Effector memory CD4-positive, alpha-beta T cell (primary cell): ENCODE results near the gene ACTR1A.
"Not testable (repeated sequence)": the region's sequence is repeated elsewhere in the genome, so short reads cannot be mapped to it uniquely, and the experiment has no call there.

ENCODE experiments used
- DNase-seq, 3 donors: peaks; one replicate each; pipeline ENCODE4 v3.0.0-alpha.2; 2020
- H3K27ac ChIP-seq: 2 replicates; pipeline ENCODE4 v1.7.0; 2013; ENCODE audit warnings: mild to moderate bottlenecking, low read length, moderate library complexity; ENCODE audit not compliant: insufficient read depth, poor library complexity, severe bottlenecking
- H3K27me3 ChIP-seq: replicated peaks from 2 replicates; pipeline ENCODE4 v1.7.0; 2013; ENCODE audit warnings: mild to moderate bottlenecking, low read length; ENCODE audit not compliant: insufficient read depth, control insufficient read depth, poor library complexity, severe bottlenecking
- H3K36me3 ChIP-seq: 2 replicates; pipeline ENCODE4 v1.7.0; 2013; ENCODE audit warnings: mild to moderate bottlenecking, low read length, moderate library complexity; ENCODE audit not compliant: control insufficient read depth, insufficient read depth
- H3K4me1 ChIP-seq: 2 replicates; pipeline ENCODE4 v1.7.0; 2013; ENCODE audit warnings: low read length, mild to moderate bottlenecking; ENCODE audit not compliant: control insufficient read depth, insufficient read depth, poor library complexity, severe bottlenecking
- H3K4me3 ChIP-seq: 2 replicates; pipeline ENCODE4 v1.7.0; 2013; ENCODE audit warnings: low read length, low read depth, mild to moderate bottlenecking; ENCODE audit not compliant: insufficient read depth, poor library complexity, severe bottlenecking
- H3K9me3 ChIP-seq: 2 replicates; pipeline ENCODE4 v1.7.0; 2013; ENCODE audit warnings: mild to moderate bottlenecking, low read length, moderate library complexity; ENCODE audit not compliant: control insufficient read depth

The ACTR1A gene

GRCh38 chr10:102537948-102538347 is 35.4 kb upstream of the ACTR1A start:
- Histone ChIP-seq H3K4me3 (no peak overlapping the region), H3K27ac (no peak overlapping the region), H3K4me1 (no peaks in the 10 kb centered on the region), H3K27me3 (no peaks in the 10 kb centered on the region), H3K36me3 (peaks cover 6% of the 10 kb centered on the region), H3K9me3 (no peaks in the 10 kb centered on the region)
- DNase-seq = no peak

- H3K27me3 ChIP-seq = no peaks in the 10 kb centered on the region
- H3K36me3 ChIP-seq = peaks cover 7% of the 10 kb centered on the region
- no peaks in the 10 kb centered on the region for H3K4me1 ChIP-seq
- no peak for DNase-seq
- H3K4me3 ChIP-seq = no peak overlapping the region
- no peak overlapping the region for H3K27ac ChIP-seq
- no peaks in the 10 kb centered on the region for H3K9me3 ChIP-seq
Observed at GRCh38 chr10:102537367-102537766, 34.9 kb upstream of the ACTR1A start.

- peaks cover 9% of the 10 kb centered on the region for H3K36me3 ChIP-seq
- no peaks in the 10 kb centered on the region for H3K4me1 ChIP-seq
- H3K27ac ChIP-seq = no peak overlapping the region
- H3K9me3 ChIP-seq = no peaks in the 10 kb centered on the region
- H3K27me3 ChIP-seq = no peaks in the 10 kb centered on the region
- DNase-seq = no peak
- no peak overlapping the region for H3K4me3 ChIP-seq
Observed at GRCh38 chr10:102535481-102536147, 33.1 kb upstream of the ACTR1A start.

GRCh38 chr10:102534966-102535365 is 32.5 kb upstream of the ACTR1A start:
- H3K4me3 ChIP-seq = not testable (repeated sequence)

GRCh38 chr10:102534333-102534732 is 31.8 kb upstream of the ACTR1A start:
- no peak overlapping the region for H3K27ac ChIP-seq
- no peaks in the 10 kb centered on the region for H3K9me3 ChIP-seq
- DNase-seq = no peak
- no peak overlapping the region for H3K4me3 ChIP-seq
- peaks cover 9% of the 10 kb centered on the region for H3K36me3 ChIP-seq
- no peaks in the 10 kb centered on the region for H3K4me1 ChIP-seq
- H3K27me3 ChIP-seq = no peaks in the 10 kb centered on the region

More at GRCh38 chr10:102534966-102535365, 32.5 kb upstream of the ACTR1A start:
- not testable (repeated sequence) for H3K36me3 ChIP-seq, DNase-seq, H3K27me3 ChIP-seq, H3K27ac ChIP-seq, H3K9me3 ChIP-seq, H3K4me1 ChIP-seq

- DNase-seq = no peak
- no peak overlapping the region for H3K4me3 ChIP-seq
- no peaks in the 10 kb centered on the region for H3K27me3 ChIP-seq
- H3K36me3 ChIP-seq = peaks cover 28% of the 10 kb centered on the region
- H3K4me1 ChIP-seq = no peaks in the 10 kb centered on the region
- no peaks in the 10 kb centered on the region for H3K9me3 ChIP-seq
- H3K27ac ChIP-seq = no peak overlapping the region
Observed at GRCh38 chr10:102527546-102527945, 25.0 kb upstream of the ACTR1A start.

- DNase-seq = no peak
- Histone ChIP-seq H3K4me3 (no peak overlapping the region), H3K4me1 (no peaks in the 10 kb centered on the region), H3K27me3 (no peaks in the 10 kb centered on the region), H3K9me3 (no peaks in the 10 kb centered on the region), H3K27ac (no peak overlapping the region), H3K36me3 (peaks cover 27% of the 10 kb centered on the region)
Observed at GRCh38 chr10:102524746-102525145, 22.2 kb upstream of the ACTR1A start.

- H3K27ac ChIP-seq = no peak overlapping the region
- DNase-seq = no peak
- H3K27me3 ChIP-seq = no peaks in the 10 kb centered on the region
- no peak overlapping the region for H3K4me3 ChIP-seq
- H3K9me3 ChIP-seq = no peaks in the 10 kb centered on the region
- no peaks in the 10 kb centered on the region for H3K4me1 ChIP-seq
- peaks cover 27% of the 10 kb centered on the region for H3K36me3 ChIP-seq
Observed at GRCh38 chr10:102523250-102524029, 20.9 kb upstream of the ACTR1A start.

GRCh38 chr10:102522874-102523249 is 20.4 kb upstream of the ACTR1A start:
- H3K36me3 ChIP-seq = peaks cover 27% of the 10 kb centered on the region
- no peaks in the 10 kb centered on the region for H3K4me1 ChIP-seq
- no peaks in the 10 kb centered on the region for H3K27me3 ChIP-seq
- H3K4me3 ChIP-seq = no peak overlapping the region
- H3K27ac ChIP-seq = no peak overlapping the region
- no peaks in the 10 kb centered on the region for H3K9me3 ChIP-seq
- no peak for DNase-seq

GRCh38 chr10:102519246-102519825 is 16.8 kb upstream of the ACTR1A start:
- H3K4me3 ChIP-seq = no peak overlapping the region
- H3K4me1 ChIP-seq = no peaks in the 10 kb centered on the region
- H3K27ac ChIP-seq = no peak overlapping the region
- no peak for DNase-seq
- no peaks in the 10 kb centered on the region for H3K27me3 ChIP-seq
- H3K36me3 ChIP-seq = peaks cover 23% of the 10 kb centered on the region
- no peaks in the 10 kb centered on the region for H3K9me3 ChIP-seq
